Upper lobe of right lung (tissue), 1 donor: ENCODE data around the gene CHST11. TPM values are rescaled to one million over a fixed set of nuclear protein-coding genes. Genes with fewer than 3 reads are reported as not detected.

Experiments used
- ATAC-seq: fragments of 200-7000 bp; cut with Tn5 transposase; one replicate; pipeline ENCODE4 v1.9.1; 2020; ENCODE audit warnings: mild to moderate bottlenecking, moderate library complexity
- DNase-seq: peaks from one replicate; pipeline ENCODE4 v3.0.0-alpha.2; 2020
- H3K27ac ChIP-seq: fragments of 200-600 bp; one replicate; pipeline ENCODE4 v1.8.0; 2022
- H3K27me3 ChIP-seq: fragments of 200-600 bp; one replicate; pipeline ENCODE4 v1.8.0; 2022; ENCODE audit warnings: mild to moderate bottlenecking
- H3K36me3 ChIP-seq: fragments of 200-600 bp; one replicate; pipeline ENCODE4 v1.8.0; 2022
- H3K4me1 ChIP-seq: fragments of 200-600 bp; one replicate; pipeline ENCODE4 v1.8.0; 2022
- H3K4me3 ChIP-seq: fragments of 200-600 bp; one replicate; pipeline ENCODE4 v1.8.0; 2022; ENCODE audit warnings: mild to moderate bottlenecking
- H3K9me3 ChIP-seq: fragments of 200-600 bp; one replicate; pipeline ENCODE4 v1.8.0; 2022
- intact Hi-C: fragments of 100-400 bp; cut with DNase I; formaldehyde crosslinking; loops from one replicate; pipeline ENCODE4 v1.11.0; 2022
- total RNA-seq: library from RNA; stranded (reverse); fragmentation: NEBNext Ultra II Directional; extraction: Animal tissue kit (Norgen Biotek cat#: 25700); gene quantifications from one replicate; pipeline ENCODE4 v1.2.1, GENCODE V29; 2021
- TF ChIP-seq, protein P1 (sequence below): fragments of 200-600 bp; IDR thresholded peaks from one replicate; pipeline ENCODE4 v1.8.0; 2022; ENCODE audit warnings: antibody characterized with exemption
- donor health status: DM: no; HTN: yes; CAD: no; lungs with severe emphysema.

CHST11 gene
- total RNA-seq, 1 donor from 2014 or later = 56.6 TPM

DNA sequence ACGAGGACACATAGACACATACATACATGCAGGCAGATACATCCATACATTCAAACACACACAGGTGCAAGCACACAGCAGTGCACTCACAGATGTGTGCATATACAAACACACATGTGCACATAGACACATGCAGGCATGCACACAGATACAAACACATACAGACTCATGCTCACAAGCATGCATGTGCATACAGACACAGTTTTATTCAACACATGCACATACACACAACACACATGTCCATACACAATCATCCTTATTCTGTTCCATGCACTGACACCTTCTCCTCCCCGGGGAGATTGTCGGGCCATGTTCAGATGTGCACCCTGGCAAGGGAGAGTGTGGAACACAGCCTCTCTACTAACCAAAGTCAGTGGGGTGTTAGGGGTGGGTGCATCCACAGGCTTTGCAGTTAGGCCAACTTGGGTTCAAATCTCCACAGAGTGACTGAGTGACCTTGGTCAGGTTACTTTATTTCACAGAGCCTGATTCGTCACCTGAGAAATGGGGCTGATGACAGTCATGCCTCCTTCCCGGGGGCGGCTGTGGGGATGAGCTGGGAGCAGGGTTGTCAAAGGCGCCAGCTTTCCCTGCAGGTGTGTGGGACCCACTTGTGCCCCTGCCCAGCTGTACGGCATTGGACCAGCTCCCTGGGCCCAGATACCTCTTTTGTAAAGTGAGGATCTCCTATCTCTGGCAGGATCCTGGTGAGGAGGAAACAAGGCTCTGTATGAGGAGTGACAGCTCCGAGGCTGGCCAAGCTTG is 251.2 kb downstream of the CHST11 start:
- ATAC-seq (no peak), DNase-seq (no peak)
- intact Hi-C loops = no loop called here
- Histone ChIP-seq H3K27me3 (no peaks in the 10 kb centered on the region), H3K4me3 (no peak overlapping the region), H3K36me3 (no peaks in the 10 kb centered on the region), H3K27ac (no peak overlapping the region), H3K9me3 (no peaks in the 10 kb centered on the region), H3K4me1 (peaks cover 25% of the 10 kb centered on the region)
- TF ChIP-seq, protein P1, sequence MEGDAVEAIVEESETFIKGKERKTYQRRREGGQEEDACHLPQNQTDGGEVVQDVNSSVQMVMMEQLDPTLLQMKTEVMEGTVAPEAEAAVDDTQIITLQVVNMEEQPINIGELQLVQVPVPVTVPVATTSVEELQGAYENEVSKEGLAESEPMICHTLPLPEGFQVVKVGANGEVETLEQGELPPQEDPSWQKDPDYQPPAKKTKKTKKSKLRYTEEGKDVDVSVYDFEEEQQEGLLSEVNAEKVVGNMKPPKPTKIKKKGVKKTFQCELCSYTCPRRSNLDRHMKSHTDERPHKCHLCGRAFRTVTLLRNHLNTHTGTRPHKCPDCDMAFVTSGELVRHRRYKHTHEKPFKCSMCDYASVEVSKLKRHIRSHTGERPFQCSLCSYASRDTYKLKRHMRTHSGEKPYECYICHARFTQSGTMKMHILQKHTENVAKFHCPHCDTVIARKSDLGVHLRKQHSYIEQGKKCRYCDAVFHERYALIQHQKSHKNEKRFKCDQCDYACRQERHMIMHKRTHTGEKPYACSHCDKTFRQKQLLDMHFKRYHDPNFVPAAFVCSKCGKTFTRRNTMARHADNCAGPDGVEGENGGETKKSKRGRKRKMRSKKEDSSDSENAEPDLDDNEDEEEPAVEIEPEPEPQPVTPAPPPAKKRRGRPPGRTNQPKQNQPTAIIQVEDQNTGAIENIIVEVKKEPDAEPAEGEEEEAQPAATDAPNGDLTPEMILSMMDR = no peak

DNA sequence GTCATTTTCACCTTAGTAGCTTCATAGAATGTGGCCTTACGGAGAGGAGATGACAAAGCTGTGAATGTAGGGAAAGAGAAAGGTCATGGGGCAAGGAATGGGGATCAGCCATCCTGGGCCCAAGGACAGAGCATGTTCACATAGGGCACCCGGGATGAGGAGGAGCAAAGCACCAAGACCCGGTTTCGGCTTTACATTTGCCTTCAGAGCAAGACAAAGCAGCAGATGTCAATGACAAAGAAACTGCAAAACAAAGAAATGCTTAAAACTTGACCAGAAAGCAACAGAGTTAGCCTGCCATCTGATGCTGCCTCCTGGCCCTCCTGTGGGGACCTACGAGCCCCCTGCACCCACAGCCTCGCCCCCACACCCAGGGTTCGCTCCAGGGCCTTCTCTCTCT is 252.1 kb downstream of the CHST11 start:
- Histone ChIP-seq H3K4me3 (no peak overlapping the region), H3K4me1 (peaks cover 25% of the 10 kb centered on the region), H3K36me3 (no peaks in the 10 kb centered on the region), H3K27ac (no peak overlapping the region), H3K27me3 (no peaks in the 10 kb centered on the region), H3K9me3 (no peaks in the 10 kb centered on the region)
- ATAC-seq (no peak), DNase-seq (no peak)
- intact Hi-C loops = no loop called here
- TF ChIP-seq, protein P1 = no peak

DNA sequence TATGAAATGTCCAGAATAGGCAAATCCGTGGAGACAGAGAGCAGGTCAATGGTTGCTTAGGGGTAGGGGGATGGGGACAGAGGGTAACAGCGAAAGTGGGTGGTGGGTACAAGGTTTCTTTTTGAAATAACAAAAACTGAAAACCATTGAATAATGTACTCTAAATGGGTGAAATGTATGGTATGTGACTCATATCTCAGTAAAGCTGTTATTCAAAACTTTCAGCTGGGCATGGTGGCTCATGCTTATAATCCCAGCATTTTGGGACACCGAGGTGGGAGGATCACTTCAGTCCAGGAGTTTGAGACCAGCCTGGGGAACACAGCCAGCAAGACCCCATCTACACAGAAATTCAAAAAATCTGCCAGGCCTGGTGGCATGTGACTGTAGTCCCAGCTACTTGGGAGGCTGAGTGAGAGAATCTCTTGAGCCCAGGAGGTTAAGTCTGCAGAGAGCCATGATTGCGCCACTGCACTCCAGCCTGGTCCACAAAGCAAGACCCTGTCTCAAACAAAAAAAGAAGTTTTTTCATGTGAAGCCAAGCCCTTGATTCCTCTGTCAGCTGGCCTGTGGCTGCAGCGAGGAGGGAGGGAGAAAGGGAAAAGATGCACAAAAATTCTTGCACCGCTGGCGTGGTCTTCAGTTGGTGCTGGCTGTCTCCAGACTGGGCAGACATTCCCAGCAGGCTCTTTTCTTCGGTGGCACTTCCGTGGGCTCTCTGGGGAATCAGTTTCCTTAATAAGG is 253.1 kb downstream of the CHST11 start:
- no peaks in the 10 kb centered on the region for H3K36me3 ChIP-seq
- TF ChIP-seq, protein P1 = no peak
- no peaks in the 10 kb centered on the region for H3K27me3 ChIP-seq
- ATAC-seq = no peak
- peak overlapping the region; percentile 49 for H3K27ac ChIP-seq
- peaks cover 25% of the 10 kb centered on the region for H3K4me1 ChIP-seq
- DNase-seq = no peak
- intact Hi-C loops = no loop called here
- no peaks in the 10 kb centered on the region for H3K9me3 ChIP-seq
- H3K4me3 ChIP-seq = no peak overlapping the region

DNA sequence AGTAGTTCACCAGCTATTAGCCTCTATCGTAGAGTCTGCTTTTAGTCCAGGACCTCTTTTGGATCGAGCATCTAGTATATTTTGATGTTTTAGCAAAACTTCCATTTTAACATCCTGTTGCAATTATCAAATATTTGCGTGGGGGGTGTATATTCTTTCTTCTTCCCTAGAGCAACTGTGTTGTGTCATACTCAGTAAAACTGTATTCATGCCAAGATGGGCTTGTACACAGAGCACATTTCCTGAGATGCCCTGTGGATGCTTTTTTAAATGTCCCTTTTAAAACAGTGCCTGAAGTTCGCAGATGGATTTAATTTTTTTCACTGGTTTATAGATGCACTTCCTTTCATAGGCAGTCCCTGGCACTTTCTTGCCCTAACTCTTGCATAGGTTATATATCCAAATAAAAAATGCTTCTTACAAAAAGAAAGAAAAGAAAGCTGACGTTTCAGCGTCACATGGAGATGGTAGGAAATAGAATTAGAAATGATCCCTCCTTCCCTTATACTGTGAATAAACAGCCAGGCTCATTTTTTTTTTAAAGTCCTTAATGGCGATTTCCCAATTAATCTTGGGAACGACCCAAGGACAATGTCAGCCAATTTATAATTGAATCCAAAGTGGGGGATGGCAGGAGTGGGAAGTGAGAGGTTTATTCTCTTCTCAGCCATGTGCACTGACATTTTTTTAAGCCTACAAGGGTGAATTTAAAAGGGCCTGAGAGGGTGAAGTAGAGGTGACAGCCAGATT is 254.4 kb downstream of the CHST11 start:
- DNase-seq = no peak
- peak; percentile 27 for ATAC-seq
- H3K4me3 ChIP-seq = no peak overlapping the region

DNA sequence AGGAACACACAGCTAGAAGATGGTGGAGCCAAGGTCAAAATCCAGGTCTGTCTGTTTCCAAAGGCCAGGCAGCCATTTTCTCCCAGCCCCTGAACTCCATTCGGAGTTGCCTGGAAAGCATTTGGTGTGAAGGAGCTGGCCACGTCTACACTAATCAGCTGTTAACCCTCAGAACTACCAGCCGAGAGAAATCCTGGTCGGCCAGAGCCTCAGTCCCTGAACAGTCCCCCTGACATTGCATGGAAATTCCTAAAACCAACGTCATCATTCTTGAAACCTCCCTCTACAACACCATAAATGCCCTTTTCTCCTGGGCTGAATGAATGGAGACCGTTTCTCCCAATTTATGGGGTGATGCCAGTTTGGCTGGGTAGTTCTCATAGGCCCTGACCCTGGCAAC is 255.7 kb downstream of the CHST11 start:
- ATAC-seq (no peak), DNase-seq (no peak)
- no peak overlapping the region for H3K27ac ChIP-seq
- no peaks in the 10 kb centered on the region for H3K27me3 ChIP-seq
- peaks cover 25% of the 10 kb centered on the region for H3K4me1 ChIP-seq
- no peaks in the 10 kb centered on the region for H3K9me3 ChIP-seq
- intact Hi-C loops = no loop called here
- TF ChIP-seq, protein P1 = no peak
- no peaks in the 10 kb centered on the region for H3K36me3 ChIP-seq
- no peak overlapping the region for H3K4me3 ChIP-seq

More for the DNA sequence above, 254.4 kb downstream of the CHST11 start:
- intact Hi-C loops = no loop called here
- Histone ChIP-seq H3K27me3 (no peaks in the 10 kb centered on the region), H3K4me1 (peaks cover 25% of the 10 kb centered on the region), H3K36me3 (no peaks in the 10 kb centered on the region), H3K27ac (peak overlapping the region; percentile 49), H3K9me3 (no peaks in the 10 kb centered on the region)
- TF ChIP-seq, protein P1 = no peak
